Memory B cell (primary cell): ENCODE data around the gene PIK3C2G.
"Not testable (repeated sequence)": the region's sequence is repeated elsewhere in the genome, so short reads cannot be mapped to it uniquely, and the experiment has no call there.

ENCODE experiments used
- ATAC-seq: fragments of 150-1000 bp; cut with Tn5 transposase; 2 replicates; pipeline ENCODE4 v1.10.0; 2021; ENCODE audit warnings: low read depth, mild to moderate bottlenecking, moderate library complexity
- DNase-seq, 2 donors: peaks; one replicate each; pipeline ENCODE4 v3.0.0; 2022; ENCODE audit warnings: low spot score in 2 of 2
- H3K27ac Mint-ChIP-seq: one replicate; pipeline ENCODE4 v1.8.0; 2022; ENCODE audit warnings: mild to moderate bottlenecking, moderate library complexity, mixed read lengths
- H3K27me3 Mint-ChIP-seq: one replicate; pipeline ENCODE4 v1.8.0; 2022; ENCODE audit warnings: mixed read lengths
- H3K36me3 Mint-ChIP-seq: one replicate; pipeline ENCODE4 v1.8.0; 2022; ENCODE audit warnings: mild to moderate bottlenecking, mixed read lengths
- H3K4me1 Mint-ChIP-seq: one replicate; pipeline ENCODE4 v1.8.0; 2022; ENCODE audit warnings: mixed read lengths
- H3K4me3 Mint-ChIP-seq: one replicate; pipeline ENCODE4 v1.8.0; 2022; ENCODE audit warnings: mild to moderate bottlenecking, moderate library complexity, mixed read lengths
- H3K9me3 Mint-ChIP-seq: one replicate; pipeline ENCODE4 v1.8.0; 2022; ENCODE audit warnings: mixed read lengths

Gene PIK3C2G

GRCh38 chr12:18261273-18261672 lies at the start of gene PIK3C2G:
PIK3C2G (plus strand) TSS chr12:18261518; CDS start chr12:18282082, 20,564 bp downstream.
- DNase-seq, result no peak
- Mint-ChIP-seq H3K4me1 (no peaks in the 10 kb centered on the region), H3K9me3 (peaks cover 8% of the 10 kb centered on the region), H3K4me3 (no peak within 1 kb of the TSS), H3K27me3 (no peaks in the 10 kb centered on the region), H3K27ac (no peak within 1 kb of the TSS), H3K36me3 (no peaks in the 10 kb centered on the region)
- ATAC-seq, result no peak

- Mint-ChIP-seq H3K9me3 (peaks cover 6% of the 10 kb centered on the region), H3K36me3 (no peaks in the 10 kb centered on the region), H3K4me1 (no peaks in the 10 kb centered on the region), H3K27ac (no peak overlapping the region), H3K27me3 (no peaks in the 10 kb centered on the region), H3K4me3 (no peak overlapping the region)
- DNase-seq, result no peak
- ATAC-seq, result no peak
Measured at GRCh38 chr12:18217966-18218365, 43.4 kb upstream of the PIK3C2G start.

- ATAC-seq (no peak), DNase-seq (no peak)
Measured at GRCh38 chr12:18221726-18222125, 39.6 kb upstream of the PIK3C2G start.

GRCh38 chr12:18222699-18223098 lies 38.6 kb upstream of the PIK3C2G start:
- no peaks in the 10 kb centered on the region for H3K36me3 Mint-ChIP-seq
- DNase-seq (no peak), ATAC-seq (no peak)
- peaks cover 4% of the 10 kb centered on the region for H3K9me3 Mint-ChIP-seq
- H3K4me1 Mint-ChIP-seq, result no peaks in the 10 kb centered on the region
- no peaks in the 10 kb centered on the region for H3K27me3 Mint-ChIP-seq
- H3K4me3 Mint-ChIP-seq, result no peak overlapping the region
- H3K27ac Mint-ChIP-seq, result no peak overlapping the region

More at GRCh38 chr12:18221726-18222125, 39.6 kb upstream of the PIK3C2G start:
- Mint-ChIP-seq H3K4me1 (no peaks in the 10 kb centered on the region), H3K4me3 (no peak overlapping the region), H3K9me3 (peaks cover 4% of the 10 kb centered on the region), H3K27me3 (no peaks in the 10 kb centered on the region), H3K27ac (no peak overlapping the region), H3K36me3 (no peaks in the 10 kb centered on the region)

GRCh38 chr12:18224745-18225144 lies 36.6 kb upstream of the PIK3C2G start:
- H3K9me3 Mint-ChIP-seq, result peaks cover 4% of the 10 kb centered on the region
- ATAC-seq (no peak), DNase-seq (no peak)
- H3K36me3 Mint-ChIP-seq, result no peaks in the 10 kb centered on the region
- H3K27me3 Mint-ChIP-seq, result no peaks in the 10 kb centered on the region
- H3K4me1 Mint-ChIP-seq, result no peaks in the 10 kb centered on the region
- no peak overlapping the region for H3K27ac Mint-ChIP-seq
- H3K4me3 Mint-ChIP-seq, result no peak overlapping the region

GRCh38 chr12:18239526-18239925 lies 21.8 kb upstream of the PIK3C2G start:
- DNase-seq (no peak), ATAC-seq (no peak)
- Mint-ChIP-seq H3K27ac (no peak overlapping the region), H3K36me3 (no peaks in the 10 kb centered on the region), H3K27me3 (no peaks in the 10 kb centered on the region), H3K9me3 (peaks cover 6% of the 10 kb centered on the region), H3K4me3 (no peak overlapping the region), H3K4me1 (no peaks in the 10 kb centered on the region)

GRCh38 chr12:18242380-18243089 lies 18.8 kb upstream of the PIK3C2G start:
- Mint-ChIP-seq H3K9me3 (peaks cover 1% of the 10 kb centered on the region), H3K36me3 (no peaks in the 10 kb centered on the region), H3K4me3 (no peak overlapping the region), H3K27me3 (no peaks in the 10 kb centered on the region), H3K4me1 (no peaks in the 10 kb centered on the region), H3K27ac (no peak overlapping the region)
- DNase-seq, result no peak
- ATAC-seq, result no peak

- no peaks in the 10 kb centered on the region for H3K36me3 Mint-ChIP-seq
- H3K27ac Mint-ChIP-seq, result no peak overlapping the region
- H3K27me3 Mint-ChIP-seq, result no peaks in the 10 kb centered on the region
- DNase-seq (no peak), ATAC-seq (no peak)
- H3K4me1 Mint-ChIP-seq, result no peaks in the 10 kb centered on the region
- H3K9me3 Mint-ChIP-seq, result peaks cover 1% of the 10 kb centered on the region
- H3K4me3 Mint-ChIP-seq, result no peak overlapping the region
Measured at GRCh38 chr12:18243238-18243637, 18.1 kb upstream of the PIK3C2G start.

GRCh38 chr12:18246066-18246465 lies 15.3 kb upstream of the PIK3C2G start:
- peaks cover 1% of the 10 kb centered on the region for H3K9me3 Mint-ChIP-seq
- ATAC-seq, result no peak
- H3K27ac Mint-ChIP-seq, result no peak overlapping the region

GRCh38 chr12:18250313-18250916 lies 10.9 kb upstream of the PIK3C2G start:
- no peak overlapping the region for H3K27ac Mint-ChIP-seq

More at GRCh38 chr12:18246066-18246465, 15.3 kb upstream of the PIK3C2G start:
- DNase-seq, result no peak
- H3K4me1 Mint-ChIP-seq, result no peaks in the 10 kb centered on the region
- no peak overlapping the region for H3K4me3 Mint-ChIP-seq
- H3K36me3 Mint-ChIP-seq, result no peaks in the 10 kb centered on the region
- H3K27me3 Mint-ChIP-seq, result no peaks in the 10 kb centered on the region

GRCh38 chr12:18254081-18254480 lies 7.2 kb upstream of the PIK3C2G start:
- H3K9me3 Mint-ChIP-seq, result peaks cover 6% of the 10 kb centered on the region
- ATAC-seq, result no peak

More at GRCh38 chr12:18250313-18250916, 10.9 kb upstream of the PIK3C2G start:
- H3K9me3 Mint-ChIP-seq, result peaks cover 2% of the 10 kb centered on the region
- no peaks in the 10 kb centered on the region for H3K27me3 Mint-ChIP-seq
- DNase-seq (no peak), ATAC-seq (no peak)
- no peaks in the 10 kb centered on the region for H3K36me3 Mint-ChIP-seq
- H3K4me3 Mint-ChIP-seq, result no peak overlapping the region
- H3K4me1 Mint-ChIP-seq, result no peaks in the 10 kb centered on the region

GRCh38 chr12:18255004-18255403 lies 6.3 kb upstream of the PIK3C2G start:
- not testable (repeated sequence) for ATAC-seq, DNase-seq, H3K4me1 Mint-ChIP-seq, H3K36me3 Mint-ChIP-seq, H3K27ac Mint-ChIP-seq, H3K27me3 Mint-ChIP-seq, H3K9me3 Mint-ChIP-seq, H3K4me3 Mint-ChIP-seq

More at GRCh38 chr12:18254081-18254480, 7.2 kb upstream of the PIK3C2G start:
- no peak for DNase-seq
- Mint-ChIP-seq H3K36me3 (no peaks in the 10 kb centered on the region), H3K27me3 (no peaks in the 10 kb centered on the region), H3K4me1 (no peaks in the 10 kb centered on the region), H3K4me3 (no peak overlapping the region), H3K27ac (no peak overlapping the region)

- no peaks in the 10 kb centered on the region for H3K4me1 Mint-ChIP-seq
- H3K27me3 Mint-ChIP-seq, result no peaks in the 10 kb centered on the region
Measured at GRCh38 chr12:18257251-18257650, 4.1 kb upstream of the PIK3C2G start.

GRCh38 chr12:18258929-18259328 lies 2.4 kb upstream of the PIK3C2G start:
- Mint-ChIP-seq H3K27ac (no peak overlapping the region), H3K36me3 (no peaks in the 10 kb centered on the region), H3K27me3 (no peaks in the 10 kb centered on the region), H3K4me1 (no peaks in the 10 kb centered on the region), H3K9me3 (peaks cover 10% of the 10 kb centered on the region), H3K4me3 (no peak overlapping the region)
- no peak for ATAC-seq
- DNase-seq, result no peak

More at GRCh38 chr12:18257251-18257650, 4.1 kb upstream of the PIK3C2G start:
- H3K36me3 Mint-ChIP-seq, result no peaks in the 10 kb centered on the region
- no peak for DNase-seq
- ATAC-seq, result no peak
- no peak overlapping the region for H3K27ac Mint-ChIP-seq
- no peak overlapping the region for H3K4me3 Mint-ChIP-seq
- peaks cover 10% of the 10 kb centered on the region for H3K9me3 Mint-ChIP-seq
